Mesendoderm (in vitro differentiated cells): ENCODE results near the gene MICALL2.

ENCODE experiments used
- DNase-seq: peaks from one replicate; pipeline ENCODE4 v3.0.0; 2013
- H2AK5ac ChIP-seq: 2 replicates; pipeline ENCODE4 v1.6.1; 2013; ENCODE audit warnings: low read length, inconsistent platforms
- H2BK120ac ChIP-seq: 2 replicates; pipeline ENCODE4 v1.6.1; 2013; ENCODE audit warnings: low read depth, mild to moderate bottlenecking, low read length, moderate library complexity, mixed read lengths
- H2BK15ac ChIP-seq: replicated peaks from 2 replicates; pipeline ENCODE4 v1.6.1; 2013; ENCODE audit warnings: low read depth, mild to moderate bottlenecking, moderate library complexity
- H2BK5ac ChIP-seq: 2 replicates; pipeline ENCODE4 v1.6.1; 2013; ENCODE audit warnings: low read length, inconsistent platforms
- H3K18ac ChIP-seq: 2 replicates; pipeline ENCODE4 v1.6.1; 2013; ENCODE audit warnings: mild to moderate bottlenecking, low read length, mixed read lengths
- H3K23ac ChIP-seq: one replicate; pipeline ENCODE4 v1.6.1; 2013; ENCODE audit warnings: low read length
- H3K27ac ChIP-seq: 2 replicates; pipeline ENCODE4 v1.5.1; 2013; ENCODE audit warnings: low read depth, mild to moderate bottlenecking, inconsistent platforms, low read length, moderate library complexity
- H3K27me3 ChIP-seq: 2 replicates; pipeline ENCODE4 v1.6.1; 2013; ENCODE audit warnings: low read length, control low read depth, mild to moderate bottlenecking, inconsistent platforms; ENCODE audit not compliant: insufficient read depth, poor library complexity
- H3K36me3 ChIP-seq: 2 replicates; pipeline ENCODE4 v1.6.1; 2013; ENCODE audit warnings: low read length, inconsistent platforms; ENCODE audit not compliant: control insufficient read depth, insufficient read depth
- H3K4ac ChIP-seq: one replicate; pipeline ENCODE4 v1.6.1; 2013; ENCODE audit warnings: low read depth, mild to moderate bottlenecking, low read length, moderate library complexity
- H3K4me1 ChIP-seq: 2 replicates; pipeline ENCODE4 v1.6.1; 2013; ENCODE audit warnings: low read depth, low read length, inconsistent platforms; ENCODE audit not compliant: control insufficient read depth
- H3K4me2 ChIP-seq: 2 replicates; pipeline ENCODE4 v1.6.1; 2013; ENCODE audit warnings: low read length
- H3K4me3 ChIP-seq: 2 replicates; pipeline ENCODE4 v1.5.1; 2013; ENCODE audit warnings: mild to moderate bottlenecking, low read length
- H3K56ac ChIP-seq: one replicate; pipeline ENCODE4 v1.6.1; 2013; ENCODE audit warnings: low read length
- H3K79me1 ChIP-seq: 2 replicates; pipeline ENCODE4 v1.6.1; 2013; ENCODE audit warnings: low read length, inconsistent platforms
- H3K79me2 ChIP-seq: 2 replicates; pipeline ENCODE4 v1.6.1; 2013; ENCODE audit warnings: mild to moderate bottlenecking, low read length; ENCODE audit not compliant: control insufficient read depth, insufficient read depth
- H3K9ac ChIP-seq: 2 replicates; pipeline ENCODE4 v1.6.1; 2013; ENCODE audit warnings: low read length, inconsistent platforms
- H4K5ac ChIP-seq: one replicate; pipeline ENCODE4 v1.6.1; 2013; ENCODE audit warnings: low read length
- H4K8ac ChIP-seq: one replicate; pipeline ENCODE4 v1.6.1; 2013; ENCODE audit warnings: low read depth, mild to moderate bottlenecking, control low read depth, low read length, moderate library complexity
- WGBS: extraction: QIAGEN DNeasy Blood & Tissue Kit; methylation state at CpG from one replicate; pipeline ENCODE4 v1.1.7; 2013; ENCODE audit warnings: low lambda C conversion rate, missing lambda C conversion rate; ENCODE audit not compliant: insufficient coverage; ENCODE audit errors: extremely low coverage; 5-methylcytosine and 5-hydroxymethylcytosine counted together

Gene MICALL2

DNA sequence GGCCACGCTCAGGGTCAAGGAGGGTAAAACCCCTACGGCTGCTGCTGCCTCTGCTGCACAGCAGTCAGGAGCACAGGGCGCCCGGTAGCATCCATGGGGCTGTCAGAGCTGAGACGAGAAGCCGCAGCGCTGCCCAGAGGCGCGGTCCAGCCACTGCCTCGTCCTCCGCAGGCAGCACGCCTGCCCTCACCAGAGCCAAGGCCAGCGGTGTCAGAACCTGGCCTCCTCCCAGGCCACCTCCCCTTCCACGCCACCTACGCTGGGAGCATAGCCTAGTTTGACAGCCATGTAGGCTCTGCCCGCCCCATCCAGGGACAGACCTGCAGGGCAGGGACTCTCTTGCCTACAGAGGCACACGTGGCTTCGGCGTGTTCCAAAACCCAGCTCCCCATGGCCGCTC is 28.7 kb upstream of the MICALL2 start:
- Histone ChIP-seq H3K4me1 (no peaks in the 10 kb centered on the region), H2BK5ac (no peak overlapping the region), H2BK120ac (no peak overlapping the region), H3K27me3 (no peaks in the 10 kb centered on the region), H3K36me3 (peaks cover 5% of the 10 kb centered on the region), H3K18ac (no peak overlapping the region), H2AK5ac (no peak overlapping the region), H2BK15ac (no peak overlapping the region), H3K4me2 (no peak overlapping the region), H4K8ac (no peak overlapping the region), H3K4ac (no peak overlapping the region), H3K56ac (no peak overlapping the region), H3K79me2 (no peaks in the 10 kb centered on the region), H3K27ac (no peak overlapping the region), H3K79me1 (no peaks in the 10 kb centered on the region), H3K4me3 (no peak overlapping the region), H4K5ac (no peak overlapping the region), H3K9ac (no peak overlapping the region), H3K23ac (no peak overlapping the region)
- DNase-seq, result no peak
- WGBS, result no CpG with 5 or more reads among the region's 20 CpGs

DNA sequence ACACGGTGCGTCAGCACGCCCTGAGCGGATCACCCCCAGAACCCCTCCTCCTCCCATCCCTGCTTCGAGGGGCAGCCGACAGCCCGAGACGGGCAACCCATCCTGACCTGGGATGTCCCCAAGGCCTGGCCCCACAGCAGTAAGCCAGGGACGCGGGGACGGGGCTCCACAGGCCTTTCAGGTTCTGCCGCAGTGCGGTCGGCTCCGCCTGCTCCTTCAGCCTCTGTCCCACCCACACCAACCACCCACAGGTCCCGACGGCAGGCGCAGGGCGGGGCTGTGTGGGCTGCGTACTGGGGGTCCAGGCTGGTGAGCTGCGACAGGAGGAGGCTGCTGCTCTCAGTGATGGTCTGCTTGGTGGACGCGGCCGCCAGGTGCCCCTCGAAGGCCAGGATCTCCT is 28.2 kb upstream of the MICALL2 start:
- H3K4me2 ChIP-seq, result no peak overlapping the region
- H3K23ac ChIP-seq, result no peak overlapping the region
- no peak overlapping the region for H3K27ac ChIP-seq
- H3K4ac ChIP-seq, result no peak overlapping the region
- no peak overlapping the region for H3K9ac ChIP-seq
- no peaks in the 10 kb centered on the region for H3K4me1 ChIP-seq
- no peak overlapping the region for H2BK120ac ChIP-seq
- no peak overlapping the region for H2AK5ac ChIP-seq
- no peak for DNase-seq
- no peak overlapping the region for H3K56ac ChIP-seq
- H3K79me1 ChIP-seq, result no peaks in the 10 kb centered on the region
- no peak overlapping the region for H2BK15ac ChIP-seq
- H3K79me2 ChIP-seq, result no peaks in the 10 kb centered on the region
- H3K36me3 ChIP-seq, result peaks cover 5% of the 10 kb centered on the region
- no peak overlapping the region for H4K5ac ChIP-seq
- no peak overlapping the region for H3K4me3 ChIP-seq
- no peak overlapping the region for H2BK5ac ChIP-seq
- H3K18ac ChIP-seq, result no peak overlapping the region
- WGBS, result no CpG with 5 or more reads among the region's 25 CpGs
- no peaks in the 10 kb centered on the region for H3K27me3 ChIP-seq
- H4K8ac ChIP-seq, result no peak overlapping the region

DNA sequence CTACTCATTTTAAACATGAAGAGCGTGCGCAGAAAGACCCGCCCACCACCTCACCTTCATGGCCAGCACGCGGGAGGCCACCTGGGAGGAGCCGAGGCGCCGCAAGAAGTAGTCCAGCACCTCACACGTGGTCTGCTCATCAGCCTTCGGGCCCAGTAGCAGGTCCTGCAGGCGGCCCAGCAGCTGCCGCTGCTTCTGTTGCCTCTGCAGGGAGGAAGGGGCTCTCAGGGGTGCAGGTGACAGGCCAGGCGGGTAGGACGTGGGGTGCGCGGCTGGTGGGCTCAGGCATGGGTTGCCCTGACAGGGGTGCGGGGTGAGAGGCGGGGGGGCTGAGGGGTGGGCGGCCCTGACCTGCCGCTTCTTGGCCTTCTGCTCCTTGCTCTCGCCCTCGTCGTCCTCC is 27.3 kb upstream of the MICALL2 start:
- H3K9ac ChIP-seq, result no peak overlapping the region
- H3K36me3 ChIP-seq, result no peaks in the 10 kb centered on the region

DNA sequence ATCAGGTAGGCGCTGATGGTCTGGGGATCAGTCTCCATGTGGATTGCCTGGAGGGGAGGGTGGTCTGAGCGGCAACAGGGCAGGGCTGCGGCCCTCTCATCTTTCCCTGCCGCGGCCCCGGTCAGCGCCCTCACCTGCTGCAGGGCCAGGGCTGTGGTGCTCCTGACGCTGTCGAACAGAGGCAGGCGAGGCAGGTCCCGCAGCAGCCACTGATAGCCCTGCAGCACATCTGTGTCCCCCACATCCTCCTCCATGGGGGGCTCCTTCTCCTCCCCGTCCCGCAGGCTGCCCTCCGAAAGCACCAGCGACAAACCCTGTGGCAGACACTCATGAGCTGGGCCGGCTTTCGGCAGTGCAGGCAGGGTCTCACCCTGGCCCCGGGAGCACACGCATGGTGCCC is 25.9 kb upstream of the MICALL2 start:
- Histone ChIP-seq H3K56ac (no peak overlapping the region), H3K27me3 (no peaks in the 10 kb centered on the region), H2AK5ac (no peak overlapping the region), H3K79me2 (no peaks in the 10 kb centered on the region), H3K4me1 (no peaks in the 10 kb centered on the region), H3K4me3 (no peak overlapping the region), H3K36me3 (no peaks in the 10 kb centered on the region), H2BK15ac (no peak overlapping the region), H3K4me2 (no peak overlapping the region), H3K23ac (no peak overlapping the region), H2BK120ac (no peak overlapping the region), H3K79me1 (no peaks in the 10 kb centered on the region), H2BK5ac (no peak overlapping the region), H3K18ac (no peak overlapping the region), H3K9ac (no peak overlapping the region), H3K4ac (no peak overlapping the region), H3K27ac (no peak overlapping the region), H4K5ac (no peak overlapping the region), H4K8ac (no peak overlapping the region)
- no CpG with 5 or more reads among the region's 19 CpGs for WGBS
- DNase-seq, result no peak

More for the DNA sequence above, 27.3 kb upstream of the MICALL2 start:
- Histone ChIP-seq H3K4me1 (no peaks in the 10 kb centered on the region), H3K27me3 (no peaks in the 10 kb centered on the region), H4K8ac (no peak overlapping the region), H3K79me2 (no peaks in the 10 kb centered on the region), H2BK5ac (no peak overlapping the region), H3K27ac (no peak overlapping the region), H3K79me1 (no peaks in the 10 kb centered on the region), H2BK120ac (no peak overlapping the region), H3K56ac (no peak overlapping the region), H3K4ac (no peak overlapping the region), H2BK15ac (no peak overlapping the region), H2AK5ac (no peak overlapping the region), H3K23ac (no peak overlapping the region), H3K4me3 (no peak overlapping the region), H3K18ac (no peak overlapping the region), H3K4me2 (no peak overlapping the region), H4K5ac (no peak overlapping the region)
- WGBS, result no CpG with 5 or more reads among the region's 23 CpGs
- no peak for DNase-seq

DNA sequence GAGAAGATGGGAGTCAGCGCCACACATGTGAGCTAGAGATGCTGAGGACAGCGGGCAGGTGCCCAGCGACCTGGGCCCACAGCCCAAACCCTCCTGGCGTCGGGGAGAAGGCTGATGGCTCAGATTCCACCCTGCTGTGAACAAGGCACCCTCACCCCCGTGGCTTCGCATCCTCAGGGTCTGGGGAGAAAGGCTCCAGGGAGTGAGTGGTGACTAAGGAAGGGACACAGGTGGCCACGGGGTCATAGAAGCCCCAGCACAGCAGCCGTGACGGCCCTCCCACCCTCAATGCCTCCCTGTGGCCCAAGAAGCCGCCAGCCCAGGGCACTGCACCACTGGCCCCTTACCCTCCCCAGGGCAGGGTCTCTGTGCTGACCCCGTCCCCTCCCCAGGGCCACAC is 25.3 kb upstream of the MICALL2 start:
- DNase-seq, result no peak
- Histone ChIP-seq H2BK15ac (no peak overlapping the region), H2BK5ac (no peak overlapping the region), H3K79me1 (no peaks in the 10 kb centered on the region), H4K5ac (no peak overlapping the region), H3K9ac (no peak overlapping the region), H3K27me3 (no peaks in the 10 kb centered on the region), H3K4me1 (no peaks in the 10 kb centered on the region), H3K79me2 (no peaks in the 10 kb centered on the region), H3K4me3 (no peak overlapping the region), H3K36me3 (no peaks in the 10 kb centered on the region), H3K18ac (no peak overlapping the region), H3K23ac (no peak overlapping the region), H3K27ac (no peak overlapping the region), H3K4ac (no peak overlapping the region), H2AK5ac (no peak overlapping the region), H3K56ac (no peak overlapping the region), H4K8ac (no peak overlapping the region), H3K4me2 (no peak overlapping the region), H2BK120ac (no peak overlapping the region)
- WGBS, result no CpG with 5 or more reads among the region's 12 CpGs
